Stimulated activated naive CD8-positive, alpha-beta T cell treated with anti-CD3 and anti-CD28 coated beads, Interleukin-15, amount 100 ng/mL, for 72 hours (primary cell): Measurements from ENCODE around the gene OR6X1.
"Not testable (repeated sequence)": the region's sequence is repeated elsewhere in the genome, so short reads cannot be mapped to it uniquely, and the experiment has no call there.

ENCODE experiments used
- ATAC-seq: fragments of 150-1000 bp; cut with Tn5 transposase; 2 replicates; pipeline ENCODE4 v1.10.0; 2021; ENCODE audit warnings: mild to moderate bottlenecking, moderate library complexity
- DNase-seq, 2 donors: peaks; one replicate each; pipeline ENCODE4 v3.0.0; 2021 to 2022
- H3K27ac Mint-ChIP-seq, 2 donors: one replicate each; pipeline ENCODE4 v1.8.0; 2022; ENCODE audit warnings: mild to moderate bottlenecking in 2 of 2, mixed read lengths in 2 of 2, moderate library complexity in 2 of 2
- H3K27me3 Mint-ChIP-seq: one replicate; pipeline ENCODE4 v1.8.0; 2022; ENCODE audit warnings: mixed read lengths
- H3K4me1 Mint-ChIP-seq: one replicate; pipeline ENCODE4 v1.8.0; 2022; ENCODE audit warnings: mild to moderate bottlenecking, mixed read lengths
- H3K4me3 Mint-ChIP-seq, 2 donors: one replicate each; pipeline ENCODE4 v1.8.0; 2022; ENCODE audit warnings: mild to moderate bottlenecking in 2 of 2, mixed read lengths in 2 of 2, moderate library complexity in 1 of 2
- H3K9me3 Mint-ChIP-seq, 2 donors: one replicate each; pipeline ENCODE4 v1.8.0; 2022; ENCODE audit warnings: mixed read lengths in 2 of 2

OR6X1 gene

DNA sequence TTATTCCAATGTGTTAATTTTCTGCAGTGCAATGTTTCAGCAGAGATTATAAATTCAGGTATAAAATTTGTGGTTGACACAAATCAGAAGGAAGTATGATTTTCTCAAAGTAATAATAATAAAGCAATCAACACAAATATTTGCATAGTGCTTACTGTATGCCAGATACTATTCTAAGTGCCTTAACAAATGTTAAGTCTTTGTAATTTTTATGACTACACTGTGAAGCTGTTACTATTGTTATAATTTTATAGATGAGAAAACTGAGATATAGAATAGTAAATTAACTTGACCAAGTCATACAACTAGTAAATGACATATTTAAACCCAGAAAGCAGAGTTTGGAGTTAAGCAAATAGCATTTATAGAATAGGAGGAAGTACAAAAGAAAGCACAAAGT lies 16.4 kb upstream of the OR6X1 start:
- no peaks in the 10 kb centered on the region for H3K4me1 Mint-ChIP-seq
- H3K27me3 Mint-ChIP-seq, result peaks cover 13% of the 10 kb centered on the region
- ATAC-seq (no peak), DNase-seq (no peak)
- H3K27ac Mint-ChIP-seq, result no peak overlapping the region
- no peak overlapping the region for H3K4me3 Mint-ChIP-seq
- H3K9me3 Mint-ChIP-seq, result peaks cover 0 to 7% of the 10 kb centered on the region in 2 donors

DNA sequence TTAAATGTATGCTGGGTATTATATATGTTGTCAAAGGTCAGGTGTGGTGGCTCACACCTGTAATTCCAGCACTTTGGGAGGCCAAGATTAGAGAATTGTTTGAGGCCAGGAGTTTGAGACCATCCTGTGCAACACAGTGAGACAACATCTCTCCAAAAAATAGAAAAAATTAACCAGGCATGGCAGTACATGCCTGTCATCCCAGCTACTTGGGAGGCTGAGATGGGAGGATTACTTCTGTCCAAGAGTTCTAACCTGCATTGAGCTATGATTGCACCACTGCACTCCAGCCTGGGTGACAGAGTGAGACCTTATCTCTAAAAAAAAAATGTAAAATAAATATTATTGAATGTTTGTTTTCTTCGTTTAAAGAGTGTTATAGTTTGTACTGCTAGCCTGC lies 11.3 kb upstream of the OR6X1 start:
- H3K4me3 Mint-ChIP-seq, result no peak overlapping the region
- H3K4me1 Mint-ChIP-seq, result no peaks in the 10 kb centered on the region
- ATAC-seq, result no peak
- peaks cover 13% of the 10 kb centered on the region for H3K27me3 Mint-ChIP-seq
- peaks cover 12 to 14% of the 10 kb centered on the region in 2 donors for H3K9me3 Mint-ChIP-seq
- no peak for DNase-seq
- no peak overlapping the region for H3K27ac Mint-ChIP-seq

DNA sequence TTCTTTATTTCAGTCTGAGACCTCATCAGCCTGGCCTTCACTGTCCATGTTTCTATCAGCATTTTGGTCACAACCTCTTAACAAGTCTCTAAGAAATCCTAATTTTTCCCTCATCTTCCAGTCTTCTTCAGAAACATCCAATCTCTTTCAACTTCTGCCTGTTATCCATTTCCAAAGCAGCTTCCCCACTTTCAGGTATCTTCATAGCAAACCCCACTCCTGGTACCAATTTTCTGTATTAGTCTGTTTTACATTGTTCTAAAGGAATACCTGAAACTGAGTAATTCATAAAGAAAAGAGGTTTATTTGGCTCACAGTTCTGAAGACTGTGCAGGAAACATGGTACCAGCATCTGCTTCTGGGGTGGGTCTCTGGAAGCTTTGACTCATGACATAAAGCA lies 8.1 kb upstream of the OR6X1 start:
- Mint-ChIP-seq H3K9me3 (peaks cover 12 to 14% of the 10 kb centered on the region in 2 donors), H3K4me1 (no peaks in the 10 kb centered on the region), H3K4me3 (no peak overlapping the region), H3K27ac (no peak overlapping the region), H3K27me3 (peaks cover 6% of the 10 kb centered on the region)
- no peak for DNase-seq
- ATAC-seq, result no peak

DNA sequence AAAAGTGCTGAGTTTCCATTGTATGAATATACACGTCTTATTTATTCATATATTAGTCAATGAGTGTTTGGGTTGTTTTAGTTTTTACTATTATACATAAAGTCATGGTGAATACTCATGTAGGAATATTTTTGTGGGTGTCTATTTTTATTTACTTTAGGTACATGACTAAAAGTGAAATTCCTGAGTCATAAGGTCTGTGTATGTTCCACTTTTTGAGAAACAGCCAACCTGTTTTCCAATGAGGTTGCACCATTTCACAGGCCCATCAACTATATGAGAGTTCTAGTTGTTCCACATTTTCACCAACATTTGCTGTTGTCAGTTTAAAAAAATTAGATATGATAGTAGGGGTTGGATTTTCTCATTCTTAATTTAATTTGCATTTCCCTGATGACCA lies 6.6 kb upstream of the OR6X1 start:
- no peak for ATAC-seq

DNA sequence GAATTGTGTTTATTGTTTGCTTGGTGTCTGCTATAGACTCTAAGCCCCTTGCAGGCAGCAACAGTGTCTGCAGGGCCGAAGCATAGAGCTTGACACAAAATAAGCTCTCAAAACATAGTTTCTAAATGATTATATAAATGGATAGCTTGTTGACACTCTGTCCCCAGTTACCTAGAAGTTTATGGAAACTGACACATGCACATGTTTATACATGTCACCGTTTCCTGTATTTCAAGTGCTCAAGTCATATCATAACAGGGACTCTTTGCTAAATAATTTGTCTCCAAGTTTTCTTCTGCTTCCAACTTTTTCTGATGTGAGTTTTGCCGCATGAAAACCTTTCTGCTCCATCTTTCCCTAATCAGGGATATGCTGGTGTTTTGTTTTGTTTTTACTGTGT lies 3.7 kb upstream of the OR6X1 start:
- Mint-ChIP-seq H3K27ac (no peak overlapping the region), H3K4me3 (no peak overlapping the region), H3K27me3 (peaks cover 22% of the 10 kb centered on the region), H3K9me3 (peaks cover 7 to 11% of the 10 kb centered on the region in 2 donors), H3K4me1 (peaks cover 6% of the 10 kb centered on the region)
- ATAC-seq, result no peak
- no peak for DNase-seq

More for the DNA sequence above, 6.6 kb upstream of the OR6X1 start:
- H3K27me3 Mint-ChIP-seq, result peaks cover 14% of the 10 kb centered on the region
- no peak for DNase-seq
- H3K4me1 Mint-ChIP-seq, result no peaks in the 10 kb centered on the region
- no peak overlapping the region for H3K4me3 Mint-ChIP-seq
- peaks cover 12 to 14% of the 10 kb centered on the region in 2 donors for H3K9me3 Mint-ChIP-seq
- no peak overlapping the region for H3K27ac Mint-ChIP-seq

DNA sequence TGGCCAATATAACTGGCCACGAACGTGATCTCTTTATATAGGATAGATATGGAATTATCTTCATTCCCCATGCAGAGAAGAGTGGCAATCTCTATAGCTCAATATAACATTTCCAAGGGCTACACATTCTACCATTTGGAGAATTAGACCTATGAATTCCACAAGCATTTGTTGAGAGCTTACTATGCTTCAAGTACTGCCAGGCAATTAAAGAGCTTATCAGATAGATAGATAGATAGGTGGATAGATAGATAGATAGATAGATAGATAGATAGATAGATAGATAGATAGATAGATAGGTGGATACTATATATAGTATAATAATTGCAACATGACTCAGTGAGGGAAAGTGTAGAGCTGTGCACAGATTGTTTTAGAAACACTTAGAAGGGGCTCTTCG lies 1.5 kb upstream of the OR6X1 start:
- Mint-ChIP-seq H3K9me3 (no peaks in the 10 kb centered on the region), H3K27ac (peak overlapping the region in 1 of 2 donors; percentile 34), H3K4me1 (peaks cover 6% of the 10 kb centered on the region), H3K27me3 (peaks cover 41% of the 10 kb centered on the region), H3K4me3 (no peak overlapping the region)
- DNase-seq (no peak), ATAC-seq (no peak)

DNA sequence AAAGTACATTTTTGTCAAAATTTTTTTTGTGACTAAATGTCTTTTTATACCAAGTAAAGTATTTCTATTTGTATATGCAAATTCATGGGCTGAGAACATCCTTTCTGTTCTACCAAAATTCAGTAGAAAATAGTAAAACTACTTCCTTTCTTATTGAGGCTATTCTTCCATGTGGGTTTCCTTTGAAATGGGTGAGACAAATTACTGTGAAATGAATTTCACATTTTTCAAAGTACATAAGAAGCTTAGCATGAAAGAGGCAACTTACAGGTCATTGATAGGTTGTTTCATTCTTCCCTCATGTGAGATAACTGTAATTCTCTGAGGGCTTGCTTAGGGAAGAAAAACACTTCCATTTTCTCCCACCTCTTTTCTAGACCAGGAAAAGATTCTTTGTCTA lies 1.0 kb upstream of the OR6X1 start:
- DNase-seq (no peak), ATAC-seq (no peak)
- H3K27ac Mint-ChIP-seq, result no peak overlapping the region
- H3K4me1 Mint-ChIP-seq, result peaks cover 6% of the 10 kb centered on the region
- no peak overlapping the region for H3K4me3 Mint-ChIP-seq
- no peaks in the 10 kb centered on the region for H3K9me3 Mint-ChIP-seq
- H3K27me3 Mint-ChIP-seq, result peaks cover 43% of the 10 kb centered on the region

DNA sequence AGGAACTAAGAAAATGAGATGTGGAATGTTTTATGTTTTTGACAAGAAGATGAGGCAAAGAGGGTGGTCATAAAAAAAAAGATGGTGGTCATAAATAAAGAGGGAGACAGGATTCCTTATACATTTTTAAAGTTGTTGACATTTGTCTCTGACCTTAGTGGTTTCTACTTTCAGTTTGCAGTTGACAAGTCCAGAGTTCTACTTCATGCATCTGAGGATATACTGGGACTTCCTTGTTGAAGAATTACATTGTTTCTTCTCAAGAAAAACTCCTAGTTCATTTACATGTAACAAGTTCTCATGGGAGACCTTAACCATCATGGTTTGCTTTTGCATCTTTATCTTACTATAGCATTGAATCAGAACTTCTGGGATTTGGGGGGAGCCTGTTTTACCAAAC lies 1.2 kb downstream of the OR6X1 start:
- Mint-ChIP-seq H3K4me3 (no peak overlapping the region), H3K27ac (no peak overlapping the region), H3K9me3 (no peaks in the 10 kb centered on the region), H3K27me3 (peaks cover 51% of the 10 kb centered on the region), H3K4me1 (peaks cover 6% of the 10 kb centered on the region)
- DNase-seq, result no peak
- no peak for ATAC-seq

DNA sequence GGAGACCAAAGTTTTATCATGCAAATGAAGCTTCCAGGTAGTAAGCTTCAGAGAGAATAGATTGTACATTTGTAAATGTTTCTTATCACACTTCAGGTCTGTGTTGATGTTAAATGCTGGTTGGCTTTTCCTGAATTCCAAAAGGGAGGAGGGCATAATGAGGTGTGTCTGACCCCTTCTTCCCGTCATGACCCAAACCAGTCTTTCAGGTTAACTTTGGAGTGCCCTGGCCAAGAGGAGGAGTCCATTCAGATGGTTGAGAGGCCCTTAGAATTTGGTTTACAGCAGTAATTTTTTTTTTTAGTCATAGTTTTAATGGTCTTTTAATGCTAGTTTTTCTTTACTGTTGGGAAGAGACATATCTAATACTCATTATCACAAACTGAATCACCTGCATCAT lies 2.5 kb downstream of the OR6X1 start:
- no peak overlapping the region for H3K27ac Mint-ChIP-seq
- ATAC-seq, result no peak
- no peak for DNase-seq
- peaks cover 6% of the 10 kb centered on the region for H3K4me1 Mint-ChIP-seq
- H3K4me3 Mint-ChIP-seq, result no peak overlapping the region
- no peaks in the 10 kb centered on the region for H3K9me3 Mint-ChIP-seq
- H3K27me3 Mint-ChIP-seq, result peaks cover 51% of the 10 kb centered on the region

DNA sequence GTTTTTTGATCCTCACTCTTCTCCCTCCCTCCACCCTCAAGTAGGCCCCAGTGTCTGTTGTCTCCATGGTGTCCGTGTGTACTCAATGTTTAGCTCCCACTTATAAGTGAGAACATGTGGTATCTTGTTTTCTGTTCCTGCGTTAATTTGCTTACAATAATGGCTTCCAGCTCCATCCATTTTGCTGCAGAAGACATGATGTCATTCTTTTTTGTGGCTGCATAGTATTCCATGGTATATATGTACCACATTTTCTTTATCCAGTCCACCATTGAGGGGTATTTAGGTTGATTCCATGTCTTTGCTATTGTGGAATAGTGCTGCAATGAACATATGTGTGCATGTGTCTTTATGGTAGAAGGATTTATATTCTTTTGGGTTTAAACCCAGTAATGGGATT lies 6.0 kb downstream of the OR6X1 start:
- not testable (repeated sequence) for H3K27ac Mint-ChIP-seq
- H3K27me3 Mint-ChIP-seq, result peaks cover 37% of the 10 kb centered on the region

DNA sequence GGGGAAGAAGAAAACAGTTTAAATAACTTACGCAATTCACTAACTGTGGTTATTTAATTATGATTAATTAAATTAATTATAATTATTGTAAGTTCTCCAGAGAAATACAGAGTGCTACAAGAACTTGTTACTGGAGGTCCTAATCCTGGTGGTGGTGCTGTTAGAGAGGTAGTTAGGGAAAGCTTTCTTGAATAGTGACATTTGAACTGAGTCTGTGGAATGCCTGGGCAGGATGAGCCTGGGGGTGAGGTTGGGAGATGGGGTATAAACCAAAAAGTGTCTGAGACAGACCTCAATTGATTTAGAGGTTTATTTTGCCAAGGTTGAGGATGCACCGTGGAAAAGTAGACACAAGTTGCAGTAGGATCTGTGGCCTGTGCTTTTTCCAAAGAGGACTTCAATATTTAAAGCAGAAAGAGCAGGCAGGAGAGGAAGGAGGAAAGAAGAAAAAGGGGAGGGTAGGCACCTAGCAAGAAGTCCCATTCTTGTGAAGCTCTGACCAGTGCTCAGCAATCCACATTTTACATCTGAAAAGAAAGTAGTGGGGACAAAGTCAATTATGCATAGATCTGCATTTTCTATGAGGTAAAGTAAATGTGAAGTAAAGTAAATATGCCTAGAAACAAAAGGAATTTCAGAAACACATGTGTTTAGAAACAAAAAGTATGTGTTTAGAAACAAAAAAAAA lies 8.4 kb downstream of the OR6X1 start:
- peaks cover 9% of the 10 kb centered on the region for H3K4me1 Mint-ChIP-seq
- H3K27me3 Mint-ChIP-seq, result peaks cover 19% of the 10 kb centered on the region
- DNase-seq, result no peak
- H3K9me3 Mint-ChIP-seq, result no peaks in the 10 kb centered on the region
- no peak for ATAC-seq
- H3K27ac Mint-ChIP-seq, result no peak overlapping the region
- H3K4me3 Mint-ChIP-seq, result no peak overlapping the region

More for the DNA sequence above, 6.0 kb downstream of the OR6X1 start:
- H3K9me3 Mint-ChIP-seq, H3K4me1 Mint-ChIP-seq, DNase-seq, ATAC-seq, H3K4me3 Mint-ChIP-seq: not testable (repeated sequence)

DNA sequence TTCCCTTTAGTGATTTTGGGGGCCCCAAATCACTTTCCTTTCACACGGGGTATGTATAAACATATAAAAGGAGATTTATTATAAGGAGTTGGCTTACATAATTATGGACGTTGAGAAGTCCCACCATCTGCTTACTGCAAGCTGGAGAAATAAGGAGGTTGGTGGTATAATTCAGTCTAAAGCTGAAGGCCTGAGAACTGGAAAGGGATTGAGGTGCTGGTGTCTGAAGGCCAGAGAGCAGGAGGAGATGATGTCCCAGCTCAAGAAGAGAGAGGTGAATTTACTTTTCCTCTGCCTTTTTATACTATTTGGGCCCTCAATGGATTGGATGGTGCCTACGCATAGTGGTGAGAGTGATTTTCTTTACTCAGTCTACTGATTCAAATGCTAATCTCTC lies 11.6 kb downstream of the OR6X1 start:
- no peak for DNase-seq
- H3K27ac Mint-ChIP-seq, result no peak overlapping the region
- peaks cover 4% of the 10 kb centered on the region for H3K27me3 Mint-ChIP-seq
- no peaks in the 10 kb centered on the region for H3K9me3 Mint-ChIP-seq
- H3K4me3 Mint-ChIP-seq, result peak overlapping the region in 1 of 2 donors; percentile 97
- peaks cover 29% of the 10 kb centered on the region for H3K4me1 Mint-ChIP-seq
- no peak for ATAC-seq

DNA sequence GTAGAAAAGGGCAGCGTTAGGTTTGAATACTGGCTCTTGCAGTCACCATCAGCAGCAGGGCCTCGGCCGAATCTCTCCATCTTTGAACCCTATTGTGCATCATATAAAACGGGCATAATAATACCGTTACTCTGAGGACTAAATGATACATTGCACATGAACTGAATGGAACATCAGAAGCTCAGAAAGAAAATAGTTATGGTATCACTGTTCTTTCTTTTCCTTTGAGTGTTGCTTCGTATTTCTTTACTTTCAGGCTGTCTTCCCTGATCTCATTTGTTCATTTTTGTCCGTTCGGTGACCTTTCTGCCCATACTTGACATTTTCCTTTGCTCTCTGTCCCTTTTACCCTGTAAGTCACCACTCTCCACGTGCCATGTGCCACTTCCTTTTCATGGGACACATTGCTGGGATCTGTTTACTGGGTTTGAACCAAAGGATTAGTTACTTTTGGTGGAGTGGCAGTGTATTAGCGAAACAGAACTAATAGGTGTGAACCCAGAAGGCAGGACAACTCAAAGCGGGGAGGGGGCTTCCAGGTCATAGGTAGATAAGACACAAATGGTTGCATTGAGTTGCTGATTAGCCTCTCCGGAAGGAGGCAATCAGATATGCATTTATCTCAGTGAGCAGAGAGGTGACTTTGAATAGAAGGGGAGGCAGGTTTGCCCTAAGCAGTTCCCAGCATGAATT lies 12.1 kb downstream of the OR6X1 start:
- H3K27me3 Mint-ChIP-seq, result no peaks in the 10 kb centered on the region
- ATAC-seq (peak; percentile 19), DNase-seq (peak in 1 of 2 donors; percentile 9)
- peak overlapping the region; percentile 97 to 99 for H3K27ac Mint-ChIP-seq
- H3K4me1 Mint-ChIP-seq, result peaks cover 34% of the 10 kb centered on the region
- peak overlapping the region; percentile 91 to 97 for H3K4me3 Mint-ChIP-seq
- H3K9me3 Mint-ChIP-seq, result no peaks in the 10 kb centered on the region

DNA sequence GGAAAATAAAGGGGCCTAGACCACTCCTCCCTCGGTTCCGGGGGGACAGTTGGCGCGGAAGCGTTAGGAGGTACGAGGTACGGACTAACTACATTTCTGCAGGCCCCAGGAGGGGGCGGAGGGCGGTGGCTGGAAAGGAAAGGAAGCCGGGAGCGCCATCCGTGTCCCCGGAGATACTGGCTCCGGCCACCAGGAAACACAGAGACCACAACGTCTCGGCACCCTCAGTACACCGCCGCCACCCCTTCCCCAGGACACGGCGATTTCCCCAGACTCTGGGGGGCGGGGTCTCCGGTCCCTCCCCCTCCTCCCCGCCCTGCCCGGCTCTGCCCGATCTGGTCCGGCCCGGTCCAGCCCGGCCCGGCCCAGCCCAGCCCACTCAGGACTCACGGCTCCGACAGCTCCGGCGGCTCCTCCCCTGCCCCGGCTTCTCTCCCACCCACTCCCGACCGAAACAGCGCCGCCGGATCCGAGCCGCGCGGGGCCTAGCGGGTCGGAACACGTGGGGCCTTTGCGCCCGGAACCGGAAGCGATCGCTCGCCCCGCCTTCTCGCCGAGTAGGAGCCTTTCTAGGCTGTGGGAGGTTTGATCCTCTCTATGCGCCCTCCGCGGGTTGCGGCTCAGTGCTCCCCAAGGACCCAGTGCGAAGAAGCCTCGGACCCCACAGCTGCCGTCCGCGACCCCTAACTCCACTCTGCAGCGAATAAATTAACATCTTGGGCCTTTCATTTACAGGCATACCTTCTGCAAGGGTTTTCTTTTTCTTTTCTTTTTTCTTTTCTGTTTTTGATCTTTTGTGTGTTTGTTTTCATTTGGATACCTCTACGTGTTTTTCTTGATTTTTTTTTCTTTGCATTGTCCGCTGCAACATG lies 12.9 kb downstream of the OR6X1 start, which contains the start of gene ZNF202:
ZNF202 (minus strand) TSS at position 502 of the 872 bp plus-strand sequence. CDS start 10,772 bp downstream, outside the sequence.
- H3K9me3 Mint-ChIP-seq, result no peaks in the 10 kb centered on the region
- DNase-seq, result peak; percentile 86 to 92
- H3K27me3 Mint-ChIP-seq, result no peaks in the 10 kb centered on the region
- H3K4me3 Mint-ChIP-seq, result peak within 1 kb of the TSS; percentile 91 to 97
- H3K4me1 Mint-ChIP-seq, result peaks cover 36% of the 10 kb centered on the region
- peak within 1 kb of the TSS; percentile 98 to 99 for H3K27ac Mint-ChIP-seq
- ATAC-seq, result peak; percentile 98

DNA sequence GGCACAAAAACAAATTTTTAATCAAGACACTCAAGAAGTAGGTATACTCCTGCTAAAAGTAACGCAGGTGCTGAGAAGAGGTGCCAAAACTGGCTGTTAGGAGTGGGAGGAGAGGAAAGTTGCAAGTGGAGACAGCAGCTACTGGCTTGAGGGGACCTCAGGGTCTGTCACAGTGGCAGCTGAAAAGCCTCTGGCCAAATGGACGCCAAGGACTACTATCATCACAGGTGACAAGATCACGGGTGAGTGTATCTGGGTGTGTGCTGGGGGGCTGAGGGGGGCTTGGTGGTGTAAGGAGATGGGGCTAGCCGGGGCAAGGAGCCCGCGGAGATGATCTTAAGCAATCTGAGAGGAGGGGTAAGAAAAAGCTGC lies 13.5 kb downstream of the OR6X1 start:
- H3K9me3 Mint-ChIP-seq, result no peaks in the 10 kb centered on the region
- peak overlapping the region; percentile 89 to 98 for H3K27ac Mint-ChIP-seq
- no peak for DNase-seq
- peak overlapping the region; percentile 91 to 97 for H3K4me3 Mint-ChIP-seq
- no peaks in the 10 kb centered on the region for H3K27me3 Mint-ChIP-seq
- peak; percentile 2 for ATAC-seq
- H3K4me1 Mint-ChIP-seq, result peaks cover 36% of the 10 kb centered on the region

DNA sequence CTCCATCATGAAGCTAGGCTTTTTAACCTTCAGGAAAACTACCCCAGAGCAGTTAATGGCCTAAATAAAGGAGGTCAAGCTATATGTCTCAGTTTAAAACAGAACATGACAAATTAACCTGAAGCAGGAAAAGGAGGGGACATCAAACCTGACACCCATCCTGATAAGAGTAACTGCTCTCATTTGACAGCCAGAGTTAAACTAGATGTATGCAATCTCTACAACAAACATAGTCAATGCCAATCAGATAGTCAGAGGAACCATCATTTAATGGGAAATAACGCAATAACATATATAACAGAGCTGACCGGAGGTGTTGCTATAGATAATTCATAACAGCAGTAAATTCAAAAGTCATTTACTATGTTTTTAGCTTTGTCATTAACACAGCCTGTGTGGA lies 15.9 kb downstream of the OR6X1 start:
- H3K27ac Mint-ChIP-seq, result no peak overlapping the region
- no peak overlapping the region for H3K4me3 Mint-ChIP-seq
- DNase-seq, result no peak
- no peaks in the 10 kb centered on the region for H3K27me3 Mint-ChIP-seq
- no peaks in the 10 kb centered on the region for H3K9me3 Mint-ChIP-seq
- ATAC-seq, result no peak
- peaks cover 36% of the 10 kb centered on the region for H3K4me1 Mint-ChIP-seq
